8988T (cell line): ENCODE data around the gene MAP2K3.
A peak's percentile ranks its signal among the peaks of the same experiment; 100 is the strongest.

Experiments
- DNase-seq: peaks from one replicate; pipeline ENCODE4 v3.0.0; 2011

The MAP2K3 gene

GRCh38 chr17:21283482-21284318 is 811 bp upstream of the MAP2K3 start:
- no peak for DNase-seq

DNA sequence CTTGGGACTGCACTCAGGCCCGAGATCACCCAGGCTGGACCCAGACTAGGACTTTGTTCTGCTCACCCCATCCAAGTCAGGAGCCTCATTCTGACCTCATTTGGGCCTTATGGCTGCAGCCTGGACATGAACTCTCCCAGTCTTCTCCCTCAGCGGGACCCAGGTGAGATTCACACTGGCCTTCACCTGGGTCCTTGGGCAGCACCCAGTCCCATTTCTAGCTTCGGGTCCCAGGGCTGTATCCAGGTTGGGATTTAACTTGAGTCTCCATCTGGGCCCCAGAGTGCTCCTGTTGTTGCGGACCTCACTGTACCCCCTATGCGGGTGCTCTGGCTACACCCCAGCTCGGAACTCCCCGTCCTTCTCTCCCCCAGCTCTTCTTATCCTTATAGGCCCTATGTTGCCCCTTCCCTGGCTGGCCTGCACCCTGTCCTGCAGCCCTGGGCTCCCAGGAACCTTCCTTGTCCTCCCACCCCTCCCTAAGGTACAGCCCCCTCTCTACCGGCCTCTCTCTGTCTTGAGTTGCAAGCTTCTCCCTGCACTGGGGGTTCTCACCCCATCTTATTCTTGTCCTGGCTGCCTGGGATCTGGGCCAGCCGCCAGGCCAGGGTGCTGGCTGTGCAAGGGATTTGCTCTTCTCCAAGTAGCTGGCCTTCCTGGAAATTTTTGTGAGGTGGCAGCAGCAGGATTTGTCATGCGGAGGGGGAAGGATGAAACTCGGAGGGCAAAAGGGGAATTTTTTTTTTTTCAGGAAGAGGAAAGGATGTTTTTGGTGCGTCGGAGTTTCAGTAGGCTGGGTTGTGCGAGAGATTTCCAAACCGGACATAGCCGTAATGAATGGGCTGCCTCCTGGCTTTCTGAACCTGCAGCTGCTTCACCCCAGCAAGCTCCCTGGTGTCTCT is 904 bp downstream of the MAP2K3 start:
- DNase-seq, result no peak

GRCh38 chr17:21286066-21286770 is 1.7 kb downstream of the MAP2K3 start:
- peak; percentile 86 for DNase-seq

- no peak for DNase-seq
Observed at GRCh38 chr17:21286909-21287702, 2.6 kb downstream of the MAP2K3 start.

DNA sequence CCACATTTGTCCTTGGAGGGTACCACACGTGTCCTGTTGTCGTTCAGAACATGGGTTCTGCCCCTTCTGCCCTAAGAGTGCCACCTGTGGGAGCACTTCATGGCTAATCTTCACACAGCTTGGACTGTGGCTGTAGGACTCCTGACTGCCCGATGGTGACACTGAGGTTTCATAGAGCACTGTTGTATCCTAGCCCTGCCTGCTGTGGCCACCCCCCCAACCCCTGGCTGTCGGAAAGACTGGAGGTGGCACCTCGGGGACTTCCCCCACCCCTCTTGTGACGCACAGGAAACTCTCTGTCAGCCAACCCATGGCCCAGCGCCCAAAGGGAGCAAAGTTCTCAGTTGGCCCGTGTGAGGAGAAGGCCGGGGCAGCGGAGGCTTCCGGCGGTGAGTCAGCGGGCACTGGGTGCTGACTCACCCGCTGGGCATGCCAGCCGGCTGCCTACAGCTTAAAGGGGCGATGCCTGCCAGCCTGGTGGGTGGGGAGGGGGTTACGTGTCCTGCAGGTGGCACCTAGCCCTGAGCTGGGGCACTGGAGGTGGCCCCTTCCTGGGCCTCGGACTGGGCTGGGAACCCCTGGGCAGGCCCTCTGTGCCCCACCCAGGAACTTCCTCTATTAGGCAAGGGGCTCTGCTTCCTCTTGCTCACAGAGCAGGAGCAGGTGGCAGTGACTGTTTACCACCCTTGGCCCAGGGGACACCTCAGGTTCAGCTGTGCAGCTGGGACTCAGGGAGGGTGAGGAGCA is 3.4 kb downstream of the MAP2K3 start:
- peak; percentile 95 for DNase-seq

DNA sequence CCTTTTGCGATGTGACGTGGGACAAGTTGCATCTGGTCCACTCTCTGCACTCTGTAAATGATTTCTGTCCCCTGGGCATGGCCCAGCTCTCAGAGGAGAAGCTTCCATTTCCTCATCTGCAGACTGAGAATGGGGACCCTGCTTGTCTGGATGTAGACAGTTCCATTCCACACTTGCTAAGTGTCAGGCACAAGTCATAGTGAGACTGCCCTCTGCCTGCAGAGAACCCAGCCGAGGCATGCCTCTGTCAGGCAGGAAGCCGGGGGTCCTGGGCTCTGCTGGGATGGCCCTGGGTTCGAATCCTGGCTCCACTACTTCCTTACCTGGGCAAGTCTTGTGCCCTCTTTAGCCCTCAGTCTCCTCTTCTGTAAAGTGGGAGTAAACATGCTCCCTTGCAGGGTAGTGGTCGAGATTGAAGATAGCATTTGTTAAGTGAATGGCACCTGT is 4.1 kb downstream of the MAP2K3 start:
- DNase-seq, result no peak

- DNase-seq, result no peak
Observed at GRCh38 chr17:21289175-21289901, 4.8 kb downstream of the MAP2K3 start.

GRCh38 chr17:21289902-21290571 is 5.5 kb downstream of the MAP2K3 start:
- no peak for DNase-seq

- DNase-seq, result no peak
Observed at GRCh38 chr17:21291357-21291756, 6.8 kb downstream of the MAP2K3 start.

DNA sequence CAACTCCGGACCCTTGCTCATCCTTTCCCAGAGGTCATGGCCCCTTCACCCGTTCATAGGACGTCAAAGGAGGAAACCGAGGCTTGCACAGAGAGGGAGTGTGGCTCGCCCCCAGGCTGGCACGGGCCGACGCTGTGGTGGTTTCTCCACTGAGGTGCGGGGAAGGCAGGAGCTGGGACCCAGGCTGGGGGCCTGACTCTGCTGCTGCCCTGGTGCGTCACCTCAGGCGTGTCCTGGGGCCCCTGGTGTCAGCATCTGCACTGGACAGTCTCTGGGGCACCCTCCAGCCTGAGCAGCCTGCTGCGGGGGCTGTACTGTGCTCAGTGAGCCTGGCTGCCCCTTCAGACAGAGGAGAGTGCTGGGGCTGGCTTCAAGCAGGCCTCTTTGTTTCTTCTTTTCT is 7.4 kb downstream of the MAP2K3 start:
- DNase-seq, result no peak

DNA sequence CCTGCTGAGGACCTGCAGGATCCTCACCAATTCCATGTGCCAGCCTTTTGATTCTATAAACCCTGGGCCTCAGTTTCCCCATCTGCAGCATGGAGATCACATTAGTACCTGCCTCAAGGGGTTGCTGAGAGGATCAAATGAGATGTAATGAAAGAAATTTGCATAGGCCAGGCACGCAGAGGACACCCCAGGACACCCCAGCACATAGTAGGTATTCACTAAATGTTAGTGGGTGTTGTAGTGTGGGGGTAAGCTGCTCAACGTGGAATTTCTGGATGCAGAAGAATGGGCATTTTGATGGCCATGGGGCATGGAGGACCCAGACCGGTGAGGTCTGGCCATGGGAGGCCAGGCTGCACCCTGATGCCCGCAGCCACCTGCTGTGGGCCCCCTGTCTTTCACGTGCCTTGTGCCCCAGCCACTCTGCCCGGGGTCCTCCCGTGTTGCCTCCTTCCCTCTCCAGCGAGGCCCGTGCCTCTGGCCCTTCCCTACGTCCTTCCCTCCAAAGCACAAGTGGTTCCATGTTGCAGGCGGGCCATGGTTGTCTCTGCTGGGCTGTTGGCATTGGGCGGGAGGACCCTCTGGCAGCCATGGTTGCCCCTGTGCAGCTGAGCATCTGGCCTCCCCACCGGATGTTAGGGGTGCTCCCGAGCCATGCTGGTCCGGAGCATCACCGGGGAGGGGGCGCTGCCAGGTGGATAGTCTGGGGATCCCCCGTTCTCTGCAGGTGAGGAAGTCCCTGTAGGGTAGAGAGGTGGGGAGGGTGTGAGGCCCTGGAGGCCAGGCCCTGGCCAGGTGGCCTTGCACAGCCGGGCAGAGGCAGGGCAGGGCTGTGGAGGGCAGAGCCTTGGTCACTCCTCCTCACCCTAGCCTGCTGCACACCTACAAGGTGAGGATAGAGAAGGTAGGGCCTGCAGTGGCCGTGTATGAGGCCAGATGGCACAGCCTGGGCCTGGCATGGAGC is 8.6 kb downstream of the MAP2K3 start:
- DNase-seq, result no peak

DNA sequence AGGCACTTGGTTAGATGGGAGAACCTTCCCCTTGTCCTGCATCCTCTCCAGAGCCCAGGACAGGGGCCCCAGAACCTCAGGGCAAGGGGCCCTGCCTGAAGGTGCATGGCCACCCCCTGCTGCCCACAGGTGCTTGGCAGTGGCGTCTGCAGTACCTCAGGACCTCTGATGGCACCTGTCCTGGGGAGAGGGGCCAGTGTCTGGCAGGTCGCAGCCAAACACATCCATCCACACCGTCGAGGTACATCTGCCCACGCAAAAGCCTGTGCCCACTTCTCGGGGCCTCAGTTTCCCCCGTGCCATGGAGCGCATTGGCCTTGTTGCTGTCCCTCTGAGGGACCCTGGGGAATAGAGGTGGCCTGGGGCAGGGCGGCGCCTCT is 9.3 kb downstream of the MAP2K3 start:
- DNase-seq, result no peak

- no peak for DNase-seq
Observed at GRCh38 chr17:21294321-21295035, 10.0 kb downstream of the MAP2K3 start.

DNA sequence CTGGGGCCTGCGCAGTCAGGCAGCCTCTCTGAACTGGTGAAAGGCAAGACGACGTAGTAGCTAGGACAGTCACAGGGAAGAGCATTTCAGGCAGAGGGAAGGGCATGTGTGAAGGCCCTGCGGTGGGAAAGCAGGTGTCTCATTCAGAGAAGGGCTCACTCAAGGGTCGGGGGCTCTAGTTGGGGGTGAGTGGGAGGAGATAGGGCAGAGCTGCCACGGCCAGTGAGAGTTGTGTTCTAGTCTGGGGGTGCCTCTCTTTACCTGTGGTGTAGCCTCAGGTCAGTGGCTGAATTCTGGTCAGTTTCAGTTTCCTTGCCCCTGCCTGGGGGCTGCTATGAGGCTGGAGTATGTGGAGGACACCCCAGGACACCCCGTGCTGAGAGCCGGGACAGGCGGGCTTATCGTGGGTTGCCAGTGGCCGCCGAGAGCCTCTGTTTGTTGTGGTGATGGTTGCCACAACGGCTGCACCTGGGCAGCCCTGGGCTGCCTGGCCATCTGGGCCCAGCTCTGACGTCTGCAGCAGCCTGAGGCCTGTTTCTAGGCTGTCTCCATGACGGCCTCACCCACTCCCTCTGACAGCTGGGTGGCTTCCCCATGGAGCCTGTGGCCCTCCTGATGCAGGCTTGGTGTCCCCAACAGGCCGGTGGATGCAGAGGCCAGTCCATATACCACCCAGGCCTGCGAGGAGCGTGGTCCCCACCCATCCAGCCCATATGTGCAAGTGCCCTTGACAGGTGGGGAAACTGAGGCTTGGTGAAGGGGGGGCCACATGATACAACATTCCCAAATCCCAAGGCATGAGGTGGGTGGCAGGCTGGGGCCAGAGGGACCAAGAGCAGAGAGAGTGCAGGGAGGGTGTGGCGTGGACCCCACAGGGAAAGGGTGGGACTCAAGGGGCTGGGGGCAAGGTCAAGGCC is 10.8 kb downstream of the MAP2K3 start:
- DNase-seq, result no peak

- DNase-seq, result no peak
Observed at GRCh38 chr17:21296097-21297025, 11.8 kb downstream of the MAP2K3 start.

GRCh38 chr17:21297026-21297520 is 12.6 kb downstream of the MAP2K3 start:
- no peak for DNase-seq
